GM23338 (cell line): ENCODE results near the gene FAM193B. TPM values are rescaled to one million over a fixed set of nuclear protein-coding genes. Genes with fewer than 3 reads are reported as not detected.

Source experiments
- ATAC-seq: fragments of 200-7000 bp; cut with Tn5 transposase; 3 replicates; pipeline ENCODE4 v1.9.1; 2020
- DNase-seq: peaks from one replicate; pipeline ENCODE4 v3.0.0-alpha.2; 2015; ENCODE audit warnings: low spot score
- H2AFZ ChIP-seq: fragments of 200-600 bp; sonication (generic); 2 replicates; pipeline ENCODE4 v1.8.0; 2016; ENCODE audit warnings: antibody characterized with exemption, mild to moderate bottlenecking, moderate library complexity
- H3F3A ChIP-seq: fragments of 200-600 bp; sonication (generic); replicated peaks from 2 replicates; pipeline ENCODE4 v1.8.0; 2017; ENCODE audit warnings: antibody characterized with exemption, mixed run types, low read depth
- H3K27ac ChIP-seq: fragments of 200-600 bp; sonication (generic); 2 replicates; pipeline ENCODE4 v1.6.1; 2016; ENCODE audit warnings: low read depth
- H3K27me3 ChIP-seq: fragments of 200-600 bp; sonication (generic); 2 replicates; pipeline ENCODE4 v1.8.0; 2016; ENCODE audit warnings: mild to moderate bottlenecking, mixed run types, moderate library complexity; ENCODE audit not compliant: insufficient read depth
- H3K36me3 ChIP-seq: fragments of 200-600 bp; sonication (generic); 2 replicates; pipeline ENCODE4 v1.8.0; 2016; ENCODE audit warnings: mild to moderate bottlenecking; ENCODE audit not compliant: insufficient read depth
- H3K4me1 ChIP-seq: fragments of 200-600 bp; sonication (generic); 2 replicates; pipeline ENCODE4 v1.8.0; 2016; ENCODE audit warnings: mild to moderate bottlenecking, moderate library complexity; ENCODE audit not compliant: insufficient read depth
- H3K4me2 ChIP-seq: fragments of 200-600 bp; sonication (generic); 2 replicates; pipeline ENCODE4 v1.7.1; 2017; ENCODE audit warnings: mixed run types
- H3K4me3 ChIP-seq: fragments of 200-600 bp; sonication (generic); 2 replicates; pipeline ENCODE4 v1.6.1; 2016; ENCODE audit warnings: mixed run types
- H3K79me2 ChIP-seq: fragments of 200-600 bp; sonication (generic); replicated peaks from 2 replicates; pipeline ENCODE4 v1.8.0; 2017; ENCODE audit warnings: mild to moderate bottlenecking; ENCODE audit not compliant: insufficient read depth
- H3K9me2 ChIP-seq: fragments of 200-600 bp; sonication (generic); 2 replicates; pipeline ENCODE4 v1.8.0; 2017; ENCODE audit not compliant: insufficient read depth
- H4K20me1 ChIP-seq: fragments of 200-600 bp; sonication (generic); replicated peaks from 2 replicates; pipeline ENCODE4 v1.8.0; 2017; ENCODE audit warnings: mild to moderate bottlenecking; ENCODE audit not compliant: insufficient read depth
- H3K27ac Mint-ChIP-seq: 2 replicates; pipeline ENCODE4 v1.8.0; 2020; ENCODE audit warnings: inconsistent platforms, mild to moderate bottlenecking, moderate library complexity, mixed read lengths
- H3K27me3 Mint-ChIP-seq: 3 replicates; pipeline ENCODE4 v1.8.0; 2022; ENCODE audit warnings: low read depth, mild to moderate bottlenecking, moderate library complexity, mixed read lengths, inconsistent platforms; ENCODE audit not compliant: insufficient read depth, poor library complexity
- H3K36me3 Mint-ChIP-seq: 3 replicates; pipeline ENCODE4 v1.8.0; 2021; ENCODE audit warnings: low read depth, mild to moderate bottlenecking, inconsistent platforms, moderate library complexity, mixed read lengths
- H3K4me1 Mint-ChIP-seq: 3 replicates; pipeline ENCODE4 v1.8.0; 2020; ENCODE audit warnings: mild to moderate bottlenecking, inconsistent platforms, mixed read lengths
- H3K4me3 Mint-ChIP-seq: 3 replicates; pipeline ENCODE4 v1.8.0; 2021; ENCODE audit warnings: moderate library complexity, mild to moderate bottlenecking, inconsistent platforms, mixed read lengths
- H3K9me3 Mint-ChIP-seq: 3 replicates; pipeline ENCODE4 v1.8.0; 2020; ENCODE audit warnings: moderate library complexity, mild to moderate bottlenecking, inconsistent platforms, mixed read lengths
- CREB1 ChIP-seq: fragments of 250-450 bp; sonication (Bioruptor Pico); IDR thresholded peaks from 2 replicates; pipeline ENCODE4 v1.5.0; 2020; ENCODE audit warnings: low read depth, mild to moderate bottlenecking, moderate library complexity
- CTCF ChIP-seq, 2 experiments: fragments of 200-600 bp in 1 of 2; sonication (generic) in 1 of 2; conservative IDR thresholded peaks; 2 replicates each; pipeline versions ENCODE4 v1.5.1 to v1.6.1; 2016 to 2017; ENCODE audit warnings: antibody characterized with exemption in 2 of 2, low read depth in 2 of 2, mild to moderate bottlenecking in 2 of 2, moderate library complexity in 1 of 2
- ETS1 ChIP-seq: IDR thresholded peaks from 2 replicates; pipeline ENCODE4 v1.6.1; 2016; ENCODE audit warnings: antibody characterized with exemption
- EZH2 ChIP-seq: fragments of 200-600 bp; sonication (generic); IDR thresholded peaks from one replicate; pipeline ENCODE4 v1.8.0; 2017; ENCODE audit warnings: antibody characterized with exemption, mild to moderate bottlenecking, low read depth; ENCODE audit not compliant: unreplicated experiment
- JUNB ChIP-seq: IDR thresholded peaks from one replicate; pipeline ENCODE4 v1.6.1; 2016; ENCODE audit warnings: antibody characterized with exemption; ENCODE audit not compliant: unreplicated experiment
- NANOG ChIP-seq: IDR thresholded peaks from 2 replicates; pipeline ENCODE4 v1.6.1; 2016; ENCODE audit warnings: antibody characterized with exemption, borderline replicate concordance
- POLR2AphosphoS5 ChIP-seq: IDR thresholded peaks from 2 replicates; pipeline ENCODE4 v1.6.1; 2016; ENCODE audit warnings: antibody characterized with exemption, low read depth
- STAT1 ChIP-seq: IDR thresholded peaks from one replicate; pipeline ENCODE4 v1.6.1; 2016; ENCODE audit warnings: antibody characterized with exemption; ENCODE audit not compliant: unreplicated experiment
- ZNF114 ChIP-seq: fragments of 250-450 bp; sonication (Bioruptor Pico); IDR thresholded peaks from 2 replicates; pipeline ENCODE4 v1.5.0; 2020; ENCODE audit warnings: mild to moderate bottlenecking, moderate library complexity
- ZNF331 ChIP-seq: fragments of 250-450 bp; sonication (Bioruptor Pico); IDR thresholded peaks from 2 replicates; pipeline ENCODE4 v1.5.0; 2020; ENCODE audit warnings: low read depth, mild to moderate bottlenecking, moderate library complexity
- polyA plus RNA-seq: library from polyadenylated mRNA; unstranded; fragments of >200 nt; fragmentation: Nextera tagmentation; extraction: Ambion mirVana; gene quantifications from 2 replicates; pipeline ENCODE4 v1.2.1, GENCODE V29; 2016
- total RNA-seq: library from RNA; depleted of rRNA; stranded (reverse); fragments of >200 nt; shearing (Covaris generic); gene quantifications from 2 replicates; pipeline ENCODE4 v1.2.3, GENCODE V29; 2014

Gene FAM193B
- total and polyA plus RNA-seq, 2 experiments from 2014 or later, result 44.4 to 58.6 TPM

- no peak overlapping the region for H2AFZ ChIP-seq
Measured at GRCh38 chr5:177546258-177546741, 8.1 kb downstream of the FAM193B start.

GRCh38 chr5:177545487-177546257 is 8.7 kb downstream of the FAM193B start:
- Histone ChIP-seq H3K4me3 (no peak overlapping the region), H3K36me3 (no peaks in the 10 kb centered on the region), H2AFZ (no peak overlapping the region), H3K79me2 (peaks cover 96% of the 10 kb centered on the region), H3K27ac (0 out of 2 replicates have a peak overlapping the region, but pooled peaks have one; percentile 52), H3F3A (0 out of 2 replicates have a peak, but pooled peaks cover 9% of the 10 kb centered on the region), H4K20me1 (peaks cover 67% of the 10 kb centered on the region), H3K27me3 (no peaks in the 10 kb centered on the region), H3K4me1 (no peaks in the 10 kb centered on the region), H3K4me2 (no peak overlapping the region), H3K9me2 (no peaks in the 10 kb centered on the region)
- Mint-ChIP-seq H3K36me3 (peaks cover 17% of the 10 kb centered on the region; the same call in 2 of the 3 replicates), H3K27me3 (peaks cover 3% of the 10 kb centered on the region), H3K27ac (peak overlapping the region; percentile 76), H3K9me3 (no peaks in the 10 kb centered on the region), H3K4me1 (peaks cover 9% of the 10 kb centered on the region; the same call in 2 of the 3 replicates), H3K4me3 (no peak overlapping the region)
- ATAC-seq (no peak), DNase-seq (no peak)
- TF ChIP-seq NANOG (no peak), JUNB (no peak), ZNF114 (no peak), EZH2 (no peak), ETS1 (no peak), CREB1 (CRISPR knock-in tag) (no peak), CTCF (conservative IDR thresholded peaks at IDR 0.05; ENCODE audit: low read depth in 2 of 2) (no peak)

More at GRCh38 chr5:177546258-177546741, 8.1 kb downstream of the FAM193B start:
- DNase-seq (no peak), ATAC-seq (peak; percentile 38; the same call in 2 of the 3 replicates)
- Histone ChIP-seq H3K4me3 (no peak overlapping the region), H3K9me2 (no peaks in the 10 kb centered on the region), H3K4me1 (no peaks in the 10 kb centered on the region), H3K27ac (peak overlapping the region; percentile 55; the same call in 1 of the 2 replicates), H4K20me1 (peaks cover 68% of the 10 kb centered on the region), H3F3A (0 out of 2 replicates have a peak, but pooled peaks cover 6% of the 10 kb centered on the region), H3K27me3 (no peaks in the 10 kb centered on the region), H3K79me2 (peaks cover 96% of the 10 kb centered on the region), H3K4me2 (no peak overlapping the region), H3K36me3 (0 out of 2 replicates have a peak, but pooled peaks cover 2% of the 10 kb centered on the region)
- Mint-ChIP-seq H3K36me3 (peaks cover 20% of the 10 kb centered on the region; the same call in 2 of the 3 replicates), H3K4me1 (peaks cover 9% of the 10 kb centered on the region; the same call in 2 of the 3 replicates), H3K27ac (no peak overlapping the region), H3K9me3 (no peaks in the 10 kb centered on the region), H3K27me3 (peaks cover 3% of the 10 kb centered on the region), H3K4me3 (no peak overlapping the region)
- TF ChIP-seq ZNF331 (CRISPR knock-in tag), result no peak
- TF ChIP-seq NANOG, result no peak
- TF ChIP-seq ETS1, result no peak
- TF ChIP-seq POLR2AphosphoS5, result no peak
- TF ChIP-seq EZH2, result no peak
- TF ChIP-seq ZNF114, result no peak
- no peak for TF ChIP-seq JUNB
- TF ChIP-seq STAT1, result no peak
